22Rv1 (cell line): ENCODE measurements around the gene ESR1.

Source experiments
- ZFX ChIP-seq: fragments of 450-650 bp; IDR thresholded peaks from 2 replicates; pipeline ENCODE4 v1.6.1; 2017; ENCODE audit warnings: antibody characterized with exemption, borderline replicate concordance
- TF ChIP-seq, protein P1 (sequence below): fragments of 450-650 bp; IDR thresholded peaks from 2 replicates; pipeline ENCODE4 v1.5.1; 2017; ENCODE audit warnings: mild to moderate bottlenecking

- TF ChIP-seq, protein P1, sequence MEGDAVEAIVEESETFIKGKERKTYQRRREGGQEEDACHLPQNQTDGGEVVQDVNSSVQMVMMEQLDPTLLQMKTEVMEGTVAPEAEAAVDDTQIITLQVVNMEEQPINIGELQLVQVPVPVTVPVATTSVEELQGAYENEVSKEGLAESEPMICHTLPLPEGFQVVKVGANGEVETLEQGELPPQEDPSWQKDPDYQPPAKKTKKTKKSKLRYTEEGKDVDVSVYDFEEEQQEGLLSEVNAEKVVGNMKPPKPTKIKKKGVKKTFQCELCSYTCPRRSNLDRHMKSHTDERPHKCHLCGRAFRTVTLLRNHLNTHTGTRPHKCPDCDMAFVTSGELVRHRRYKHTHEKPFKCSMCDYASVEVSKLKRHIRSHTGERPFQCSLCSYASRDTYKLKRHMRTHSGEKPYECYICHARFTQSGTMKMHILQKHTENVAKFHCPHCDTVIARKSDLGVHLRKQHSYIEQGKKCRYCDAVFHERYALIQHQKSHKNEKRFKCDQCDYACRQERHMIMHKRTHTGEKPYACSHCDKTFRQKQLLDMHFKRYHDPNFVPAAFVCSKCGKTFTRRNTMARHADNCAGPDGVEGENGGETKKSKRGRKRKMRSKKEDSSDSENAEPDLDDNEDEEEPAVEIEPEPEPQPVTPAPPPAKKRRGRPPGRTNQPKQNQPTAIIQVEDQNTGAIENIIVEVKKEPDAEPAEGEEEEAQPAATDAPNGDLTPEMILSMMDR: no peak
- TF ChIP-seq ZFX: no peak
These were observed 3.7 kb upstream of the ESR1 start for GRCh38 chr6:151803743-151804142.
